ENCODE measurements around the gene ZDHHC14.
"Not testable (repeated sequence)": the region's sequence is repeated elsewhere in the genome, so short reads cannot be mapped to it uniquely, and the experiment has no call there.

Gene ZDHHC14

GRCh38 chr6:157464653-157465535 is 83.9 kb downstream of the ZDHHC14 start:
- DNase-seq: no peak

- no peak for DNase-seq
Measured at GRCh38 chr6:157466342-157466648, 85.3 kb downstream of the ZDHHC14 start.

DNA sequence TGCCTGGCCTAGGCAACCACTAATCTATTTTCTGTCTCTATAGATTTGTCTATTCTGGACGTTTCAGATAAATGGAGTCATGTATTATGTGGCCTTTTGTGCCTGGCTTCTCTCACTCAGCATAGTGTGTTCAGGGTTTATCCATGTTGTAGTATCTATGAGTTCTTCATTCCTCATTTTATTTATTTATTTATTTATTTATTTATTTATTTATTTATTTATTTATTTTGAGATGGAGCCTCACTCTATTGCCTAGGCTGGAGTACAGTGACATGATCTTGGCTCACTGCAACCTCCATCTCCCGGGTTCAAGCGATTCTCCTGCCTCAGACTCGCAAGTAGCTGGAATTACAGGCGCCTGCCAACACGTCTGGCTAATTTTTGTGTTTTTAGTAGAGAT is 86.3 kb downstream of the ZDHHC14 start:
- DNase-seq: not testable (repeated sequence)

DNA sequence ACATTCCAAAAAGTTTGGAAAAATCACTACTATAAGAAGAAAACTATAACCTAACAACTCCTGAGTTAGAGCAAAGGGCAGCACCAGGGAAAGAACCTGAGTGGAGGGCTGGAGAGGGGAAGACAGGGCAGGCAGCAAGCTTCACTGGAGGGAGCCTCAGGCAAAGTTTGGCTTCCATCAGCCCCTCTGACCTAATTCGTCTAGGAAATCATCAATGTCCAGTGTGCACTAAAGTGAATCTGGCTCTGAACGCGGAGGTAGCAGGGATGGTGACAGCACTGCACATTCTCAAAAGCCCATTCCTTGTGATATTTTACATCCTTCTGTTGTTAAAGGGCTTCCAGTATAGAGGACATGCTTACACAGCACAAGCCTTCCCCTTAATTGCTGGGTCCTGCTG is 87.1 kb downstream of the ZDHHC14 start:
- no peak for DNase-seq

- DNase-seq: no peak
Measured at GRCh38 chr6:157468574-157468973, 87.6 kb downstream of the ZDHHC14 start.

- no peak for DNase-seq
Measured at GRCh38 chr6:157469378-157469777, 88.4 kb downstream of the ZDHHC14 start.

- no peak for DNase-seq
Measured at GRCh38 chr6:157471077-157471686, 90.2 kb downstream of the ZDHHC14 start.

- no peak for DNase-seq
Measured at GRCh38 chr6:157471895-157472686, 91.1 kb downstream of the ZDHHC14 start.

DNA sequence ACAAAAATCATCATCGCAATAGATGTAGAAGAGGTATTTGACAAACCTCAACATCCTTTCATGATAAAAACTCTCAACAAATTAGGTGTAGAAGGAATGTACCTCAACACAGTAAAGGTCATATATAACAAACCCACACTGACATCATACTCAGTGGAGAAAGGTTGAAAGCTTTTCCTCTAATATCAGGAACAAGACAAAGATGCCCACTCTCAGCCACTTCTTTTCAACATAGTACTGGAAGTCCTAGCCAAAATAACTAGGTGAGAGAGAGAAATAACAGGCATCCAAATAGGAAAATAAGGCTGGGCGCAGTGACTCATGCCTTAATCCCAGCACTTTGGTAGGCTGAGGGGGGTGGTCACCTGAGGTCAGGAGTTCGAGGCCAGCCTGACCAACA is 95.8 kb downstream of the ZDHHC14 start:
- DNase-seq: no peak

DNA sequence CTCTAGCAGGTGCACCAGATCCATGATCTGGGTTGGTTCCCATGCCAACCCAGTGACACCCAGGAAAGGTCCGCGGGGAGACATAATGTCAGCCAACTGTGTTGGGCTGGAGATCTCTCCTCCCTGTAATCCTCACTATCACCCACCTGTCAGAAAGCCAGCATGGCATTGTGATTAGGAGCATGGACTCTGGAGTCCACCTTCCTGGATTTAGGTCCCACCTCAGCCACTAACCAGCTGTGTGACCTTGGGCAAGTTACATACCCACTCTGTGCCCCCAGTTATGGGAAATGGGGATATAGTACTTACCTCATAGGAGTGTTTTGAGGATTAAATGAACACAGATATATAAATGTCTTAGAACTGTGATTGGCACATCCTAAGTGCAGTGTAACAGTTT is 97.9 kb downstream of the ZDHHC14 start:
- DNase-seq: no peak

GRCh38 chr6:157479464-157480303 is 98.7 kb downstream of the ZDHHC14 start:
- no peak for DNase-seq

DNA sequence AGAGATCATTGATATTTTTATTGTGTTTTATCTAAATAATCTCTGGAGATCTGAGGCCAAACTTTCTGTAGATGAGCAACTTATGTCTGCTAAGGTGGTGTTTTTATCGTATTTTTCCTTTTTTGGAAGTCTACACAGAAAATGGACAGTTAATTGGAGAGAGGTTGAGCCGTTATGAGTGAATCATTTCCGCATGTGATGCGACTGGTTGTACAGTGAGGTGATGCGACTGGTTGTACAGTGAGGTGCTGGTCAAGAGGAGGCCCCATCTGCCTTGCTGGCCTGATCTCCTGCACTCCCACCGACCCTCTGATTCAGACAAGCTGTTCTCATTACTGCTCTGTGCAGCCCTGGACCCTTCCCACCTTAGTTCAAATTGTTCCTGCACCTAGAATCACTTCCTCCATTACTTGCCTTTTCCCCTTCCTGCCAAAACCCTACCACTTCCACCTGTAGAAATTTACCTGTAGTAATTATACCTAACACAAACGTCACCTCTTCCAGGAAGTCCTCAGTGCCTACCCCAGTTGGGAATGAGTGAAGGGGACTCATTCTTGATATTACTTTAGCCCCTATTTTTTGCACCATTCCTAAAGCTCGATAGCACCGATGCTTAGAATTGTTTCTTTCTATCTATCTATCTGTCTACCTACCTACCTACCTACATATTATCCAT is 100.3 kb downstream of the ZDHHC14 start:
- DNase-seq: no peak

DNA sequence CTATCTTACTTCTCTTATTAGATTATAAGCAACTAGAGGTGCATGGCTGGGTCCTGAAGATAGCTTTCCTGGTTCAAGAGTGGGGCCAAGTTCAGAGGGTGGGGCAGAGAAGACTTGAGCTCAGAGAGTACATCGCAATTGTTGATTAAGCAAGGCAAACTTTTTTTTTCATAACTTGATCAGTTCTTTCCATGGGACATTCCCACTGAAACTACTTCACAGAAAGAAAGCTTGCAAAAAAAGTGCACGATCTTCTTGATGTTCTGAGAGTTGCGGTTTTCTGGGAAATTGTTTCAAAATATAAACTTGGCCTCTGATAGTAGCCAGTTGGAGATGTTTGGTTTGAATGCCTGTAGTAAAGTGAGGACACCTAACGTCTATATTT is 100.9 kb downstream of the ZDHHC14 start:
- DNase-seq: no peak

- no peak for DNase-seq
Measured at GRCh38 chr6:157483770-157484169, 102.8 kb downstream of the ZDHHC14 start.

GRCh38 chr6:157484181-157484580 is 103.2 kb downstream of the ZDHHC14 start:
- DNase-seq: no peak

DNA sequence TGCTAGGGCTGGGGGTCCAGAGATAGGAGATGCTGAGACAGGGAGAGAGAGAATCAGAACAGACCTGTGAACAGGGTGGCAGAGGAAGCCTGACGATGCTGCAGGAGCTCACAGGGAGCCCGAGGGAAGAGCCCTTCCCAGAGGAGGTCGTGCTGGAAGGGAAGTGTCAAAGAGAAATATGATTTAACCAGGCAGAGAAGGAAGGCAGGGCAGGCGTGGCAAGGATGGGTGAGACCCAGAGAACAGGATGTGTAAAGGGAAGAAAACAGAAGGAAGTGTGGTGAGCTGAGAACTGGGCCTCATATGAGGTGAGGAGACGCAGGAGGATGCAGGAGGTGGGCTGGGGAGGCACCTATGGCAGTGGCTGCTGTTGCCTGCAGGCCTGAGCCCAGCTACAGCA is 105.6 kb downstream of the ZDHHC14 start:
- DNase-seq: no peak

- no peak for DNase-seq
Measured at GRCh38 chr6:157487110-157487773, 106.3 kb downstream of the ZDHHC14 start.

DNA sequence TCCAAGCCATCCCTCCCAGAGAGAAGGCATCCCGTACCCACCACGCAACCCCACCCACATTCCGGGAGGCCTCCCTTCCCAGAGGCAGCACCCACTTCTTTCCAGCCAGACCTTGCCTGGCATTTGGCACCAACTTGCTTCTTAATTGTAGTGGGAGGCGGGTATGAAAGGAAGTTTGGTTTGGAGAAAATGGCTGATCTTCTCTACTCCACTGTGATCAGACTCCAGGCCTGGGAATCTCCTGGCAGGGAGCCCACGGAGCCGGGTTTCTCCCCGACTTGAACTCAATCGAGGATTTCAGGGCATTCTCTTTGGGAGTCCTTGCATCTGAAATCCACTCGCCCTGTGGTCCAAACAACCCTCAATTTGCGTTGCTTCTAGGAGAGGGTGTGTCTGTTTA is 107.1 kb downstream of the ZDHHC14 start:
- no peak for DNase-seq

- DNase-seq: no peak
Measured at GRCh38 chr6:157488716-157489118, 107.7 kb downstream of the ZDHHC14 start.

GRCh38 chr6:157490611-157491269 is 109.8 kb downstream of the ZDHHC14 start:
- DNase-seq: no peak

Measured in hypothalamus (tissue), 51 donors.